Measurements from ENCODE around the gene LPAR1. TPM values are rescaled to one million over a fixed set of nuclear protein-coding genes. Genes with fewer than 3 reads are reported as not detected.

Gene LPAR1
- total and polyA plus RNA-seq, 2 donors from 2014 or later: 2.9 to 28.2 TPM

- FAIRE-seq: no peak
- no peaks in the 10 kb centered on the region for H3K27me3 ChIP-seq (ENCODE audit: control insufficient read depth, insufficient read depth, low read length)
- no peaks in the 10 kb centered on the region for H3K9me3 ChIP-seq (ENCODE audit: control insufficient read depth in 2 of 3, insufficient read depth in 1 of 3, low read length in 3 of 3)
- H3K36me3 ChIP-seq (ENCODE audit: control insufficient read depth in 2 of 3, insufficient read depth in 3 of 3, low read length in 3 of 3): no peaks in the 10 kb centered on the region
- no peak overlapping the region for H3K9ac ChIP-seq (ENCODE audit: low read length in 3 of 3)
- peak in 1 of 5 donors; percentile 19 for DNase-seq
- no peak overlapping the region for H3K4me3 ChIP-seq (ENCODE audit: low read length in 3 of 3)
- intact Hi-C loops (cut with DNase I): no loop called here
- H3K27ac ChIP-seq (ENCODE audit: low read depth in 2 of 2, low read length in 2 of 2): no peak overlapping the region
- no peak for TF ChIP-seq CTCF (IDR thresholded peaks at IDR 0.05; ENCODE audit: borderline replicate concordance, extremely low read depth, insufficient read depth)
- no peaks in the 10 kb centered on the region for H3K4me1 ChIP-seq (ENCODE audit: control insufficient read depth in 2 of 3, insufficient read depth in 2 of 3, low read depth in 1 of 3, low read length in 3 of 3)
Observed at GRCh38 chr9:110980261-110980660, 58.0 kb downstream of the LPAR1 start.

GRCh38 chr9:110979636-110980035, 58.6 kb downstream of the LPAR1 start:
- intact Hi-C loops (cut with DNase I): no loop called here
- Histone ChIP-seq H3K27ac (ENCODE audit: low read depth in 2 of 2, low read length in 2 of 2) (no peak overlapping the region), H3K9me3 (ENCODE audit: control insufficient read depth in 2 of 3, insufficient read depth in 1 of 3, low read length in 3 of 3) (no peaks in the 10 kb centered on the region), H3K9ac (ENCODE audit: low read length in 3 of 3) (no peak overlapping the region), H3K36me3 (ENCODE audit: control insufficient read depth in 2 of 3, insufficient read depth in 3 of 3, low read length in 3 of 3) (no peaks in the 10 kb centered on the region), H3K4me3 (ENCODE audit: low read length in 3 of 3) (no peak overlapping the region), H3K27me3 (ENCODE audit: control insufficient read depth, insufficient read depth, low read length) (no peaks in the 10 kb centered on the region), H3K4me1 (ENCODE audit: control insufficient read depth in 2 of 3, insufficient read depth in 2 of 3, low read depth in 1 of 3, low read length in 3 of 3) (no peaks in the 10 kb centered on the region)
- TF ChIP-seq CTCF (IDR thresholded peaks at IDR 0.05; ENCODE audit: borderline replicate concordance, extremely low read depth, insufficient read depth): no peak
- no peak for DNase-seq
- FAIRE-seq: no peak

GRCh38 chr9:110978516-110978915, 59.8 kb downstream of the LPAR1 start:
- H3K4me1 ChIP-seq (ENCODE audit: control insufficient read depth in 2 of 3, insufficient read depth in 2 of 3, low read depth in 1 of 3, low read length in 3 of 3): no peaks in the 10 kb centered on the region
- H3K36me3 ChIP-seq (ENCODE audit: control insufficient read depth in 2 of 3, insufficient read depth in 3 of 3, low read length in 3 of 3): no peaks in the 10 kb centered on the region

More at GRCh38 chr9:110978516-110978915, 59.8 kb downstream of the LPAR1 start:
- TF ChIP-seq CTCF (IDR thresholded peaks at IDR 0.05; ENCODE audit: borderline replicate concordance, extremely low read depth, insufficient read depth): no peak
- Histone ChIP-seq H3K4me3 (ENCODE audit: low read length in 3 of 3) (no peak overlapping the region), H3K9me3 (ENCODE audit: control insufficient read depth in 2 of 3, insufficient read depth in 1 of 3, low read length in 3 of 3) (no peaks in the 10 kb centered on the region), H3K9ac (ENCODE audit: low read length in 3 of 3) (no peak overlapping the region), H3K27me3 (ENCODE audit: control insufficient read depth, insufficient read depth, low read length) (no peaks in the 10 kb centered on the region), H3K27ac (ENCODE audit: low read depth in 2 of 2, low read length in 2 of 2) (no peak overlapping the region)
- FAIRE-seq: no peak
- intact Hi-C loops (cut with DNase I): no loop called here
- DNase-seq: no peak

Data from kidney (tissue), 14 donors.